22Rv1 (cell line): ENCODE results near the gene BRD3.

Experiments used
- ZFX ChIP-seq: fragments of 450-650 bp; IDR thresholded peaks from 2 replicates; pipeline ENCODE4 v1.6.1; 2017; ENCODE audit warnings: antibody characterized with exemption, borderline replicate concordance
- TF ChIP-seq, protein P1 (sequence below): fragments of 450-650 bp; IDR thresholded peaks from 2 replicates; pipeline ENCODE4 v1.5.1; 2017; ENCODE audit warnings: mild to moderate bottlenecking

DNA sequence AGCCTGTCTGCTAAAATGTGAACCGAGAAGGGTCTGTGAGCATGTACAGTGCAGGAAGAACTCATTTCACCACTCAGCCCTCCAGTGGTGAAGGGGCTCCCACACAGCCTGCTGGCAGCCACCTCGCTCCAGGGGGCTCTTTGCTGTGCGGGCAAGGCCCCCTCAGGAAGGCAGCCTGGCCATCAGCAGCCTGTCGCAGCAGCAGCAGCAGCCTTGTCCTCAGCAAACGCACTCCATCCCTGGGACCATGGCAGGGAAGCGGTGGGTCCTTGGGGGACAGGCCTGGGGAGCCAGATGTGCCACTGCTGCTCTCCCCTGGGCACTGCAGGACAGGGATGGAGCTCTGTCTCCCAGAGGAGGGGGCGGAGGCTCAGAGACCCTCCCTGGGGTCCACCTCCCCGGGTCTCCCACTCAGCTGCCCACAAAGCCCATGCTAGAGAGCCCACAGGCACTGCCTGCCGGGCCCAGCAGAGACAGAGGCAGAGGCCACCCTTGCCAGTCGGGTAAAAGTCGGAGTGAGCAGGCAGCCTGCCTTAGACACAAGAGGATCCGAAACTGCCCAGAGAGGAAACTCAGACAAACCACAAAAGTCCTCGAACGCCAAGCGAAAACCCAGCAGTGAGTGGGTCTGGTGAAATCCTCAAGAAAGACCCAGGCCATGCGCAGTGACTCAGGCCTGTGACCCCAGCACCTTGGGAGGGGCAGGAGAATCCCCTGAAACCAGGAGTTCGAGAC is 8.0 kb downstream of the BRD3 start:
- TF ChIP-seq, protein P1, sequence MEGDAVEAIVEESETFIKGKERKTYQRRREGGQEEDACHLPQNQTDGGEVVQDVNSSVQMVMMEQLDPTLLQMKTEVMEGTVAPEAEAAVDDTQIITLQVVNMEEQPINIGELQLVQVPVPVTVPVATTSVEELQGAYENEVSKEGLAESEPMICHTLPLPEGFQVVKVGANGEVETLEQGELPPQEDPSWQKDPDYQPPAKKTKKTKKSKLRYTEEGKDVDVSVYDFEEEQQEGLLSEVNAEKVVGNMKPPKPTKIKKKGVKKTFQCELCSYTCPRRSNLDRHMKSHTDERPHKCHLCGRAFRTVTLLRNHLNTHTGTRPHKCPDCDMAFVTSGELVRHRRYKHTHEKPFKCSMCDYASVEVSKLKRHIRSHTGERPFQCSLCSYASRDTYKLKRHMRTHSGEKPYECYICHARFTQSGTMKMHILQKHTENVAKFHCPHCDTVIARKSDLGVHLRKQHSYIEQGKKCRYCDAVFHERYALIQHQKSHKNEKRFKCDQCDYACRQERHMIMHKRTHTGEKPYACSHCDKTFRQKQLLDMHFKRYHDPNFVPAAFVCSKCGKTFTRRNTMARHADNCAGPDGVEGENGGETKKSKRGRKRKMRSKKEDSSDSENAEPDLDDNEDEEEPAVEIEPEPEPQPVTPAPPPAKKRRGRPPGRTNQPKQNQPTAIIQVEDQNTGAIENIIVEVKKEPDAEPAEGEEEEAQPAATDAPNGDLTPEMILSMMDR = no peak
- no peak for TF ChIP-seq ZFX
